Keratinocyte (primary cell): Measurements from ENCODE around the gene RASSF6. TPM values are rescaled to one million over a fixed set of nuclear protein-coding genes. Genes with fewer than 3 reads are reported as not detected.

Experiments used
- DNase-seq: peaks from one replicate; pipeline ENCODE4 v3.0.0-alpha.2; 2011; ENCODE audit warnings: low read depth, missing footprints, low spot score
- FAIRE-seq: peaks from 2 replicates; lab custom pipeline; 2011; peaks lifted over from hg19 to GRCh38; lab: Jason Lieb, UNC
- H2AFZ ChIP-seq: 2 replicates; pipeline ENCODE4 v1.6.0; 2012; ENCODE audit warnings: low read length, control low read depth, inconsistent platforms; ENCODE audit not compliant: control insufficient read depth
- H3K27ac ChIP-seq: 2 replicates; pipeline ENCODE4 v1.5.1; 2011; ENCODE audit warnings: low read length; ENCODE audit not compliant: control insufficient read depth, insufficient read depth
- H3K27me3 ChIP-seq: 3 replicates; pipeline ENCODE4 v1.6.0; 2011; ENCODE audit warnings: low read length; ENCODE audit not compliant: control insufficient read depth, insufficient read depth; ENCODE audit errors: extremely low read depth
- H3K36me3 ChIP-seq, 2 experiments: 2 replicates in 1 of 2; 3 replicates in 1 of 2; pipeline ENCODE4 v1.5.1; 2011; ENCODE audit warnings: low read length in 2 of 2, mild to moderate bottlenecking in 1 of 2; ENCODE audit not compliant: control insufficient read depth in 2 of 2, insufficient read depth in 2 of 2; ENCODE audit errors: extremely low read depth in 1 of 2
- H3K4me1 ChIP-seq: 3 replicates; pipeline ENCODE4 v1.5.1; 2011; ENCODE audit warnings: low read length; ENCODE audit not compliant: control insufficient read depth, insufficient read depth; ENCODE audit errors: extremely low read depth
- H3K4me2 ChIP-seq: 3 replicates; pipeline ENCODE4 v1.6.0; 2011; ENCODE audit warnings: low read depth, low read length; ENCODE audit not compliant: control insufficient read depth, insufficient read depth; ENCODE audit errors: extremely low read depth
- H3K4me3 ChIP-seq, 3 experiments: fragments of 200-600 bp in 1 of 3; sonication (generic) in 1 of 3; 2 replicates in 2 of 3; 3 replicates in 1 of 3; pipeline ENCODE4 v1.5.1; 2011 to 2016; ENCODE audit warnings: low read length in 3 of 3, mild to moderate bottlenecking in 3 of 3, control low read depth in 2 of 3, inconsistent platforms in 1 of 3, low read depth in 1 of 3, mixed read lengths in 1 of 3, mixed run types in 1 of 3, moderate library complexity in 1 of 3; ENCODE audit not compliant: control insufficient read depth in 2 of 3, insufficient read depth in 2 of 3; ENCODE audit errors: extremely low read depth in 1 of 3
- H3K79me2 ChIP-seq: 2 replicates; pipeline ENCODE4 v1.6.0; 2012; ENCODE audit warnings: low read length; ENCODE audit not compliant: control insufficient read depth, insufficient read depth
- H3K9ac ChIP-seq: 3 replicates; pipeline ENCODE4 v1.6.0; 2011; ENCODE audit warnings: low read length; ENCODE audit not compliant: control insufficient read depth, insufficient read depth; ENCODE audit errors: extremely low read depth
- H3K9me1 ChIP-seq: 3 replicates; pipeline ENCODE4 v1.6.0; 2011; ENCODE audit warnings: low read length; ENCODE audit not compliant: control insufficient read depth, insufficient read depth; ENCODE audit errors: extremely low read depth
- H3K9me3 ChIP-seq: 2 replicates; pipeline ENCODE4 v1.5.1; 2012; ENCODE audit warnings: low read depth, low read length; ENCODE audit not compliant: control insufficient read depth
- H4K20me1 ChIP-seq: 3 replicates; pipeline ENCODE4 v1.6.0; 2011; ENCODE audit warnings: low read length; ENCODE audit not compliant: control insufficient read depth, insufficient read depth; ENCODE audit errors: extremely low read depth
- EZH2 ChIP-seq: IDR thresholded peaks from one replicate; pipeline ENCODE4 v1.6.1; 2012; ENCODE audit warnings: inconsistent platforms, mild to moderate bottlenecking, low read length, moderate library complexity
- dilution Hi-C: fragments of 300-500 bp; cut with MboI; formaldehyde crosslinking; loops from one replicate; pipeline ENCODE4 v1.7.0; 2020; ENCODE audit warnings: low sequenced_read_pairs; ENCODE audit not compliant: extremely low pct_ligation_motif_present
- polyA plus RNA-seq, 5 experiments: library from polyadenylated mRNA; depleted of rRNA in 3 of 5; stranded (reverse) in 3 of 5; stranded (forward) in 1 of 5; unstranded in 1 of 5; fragments of >200 nt; gene quantifications; 1 replicate in 1 of 5; 2 replicates in 3 of 5; 3 replicates in 1 of 5; pipeline versions ENCODE4 v1.2.1 to v1.2.3, GENCODE V29; 2011 to 2012; ENCODE audit warnings: missing spikeins in 2 of 5, low read depth in 1 of 5, low replicate concordance in 1 of 5
- TF ChIP-seq, protein P1 (sequence below), 3 experiments: IDR thresholded peaks in 1 of 3; conservative IDR thresholded peaks in 1 of 3; optimal IDR thresholded peaks in 1 of 3; 2 replicates in 2 of 3; 3 replicates in 1 of 3; pipeline versions ENCODE3 to v1.5.1; 2011; ENCODE audit warnings: low read length in 3 of 3, mild to moderate bottlenecking in 3 of 3, moderate library complexity in 2 of 3, control low read depth in 1 of 3, inconsistent platforms in 1 of 3; ENCODE audit not compliant: insufficient read depth in 2 of 3; ENCODE audit errors: extremely low read depth in 1 of 3

Gene RASSF6
- polyA plus RNA-seq, 1 donor (not counting 4 experiments of a cell fraction or from before 2014, with no cell fraction given) = 4.4 TPM

DNA sequence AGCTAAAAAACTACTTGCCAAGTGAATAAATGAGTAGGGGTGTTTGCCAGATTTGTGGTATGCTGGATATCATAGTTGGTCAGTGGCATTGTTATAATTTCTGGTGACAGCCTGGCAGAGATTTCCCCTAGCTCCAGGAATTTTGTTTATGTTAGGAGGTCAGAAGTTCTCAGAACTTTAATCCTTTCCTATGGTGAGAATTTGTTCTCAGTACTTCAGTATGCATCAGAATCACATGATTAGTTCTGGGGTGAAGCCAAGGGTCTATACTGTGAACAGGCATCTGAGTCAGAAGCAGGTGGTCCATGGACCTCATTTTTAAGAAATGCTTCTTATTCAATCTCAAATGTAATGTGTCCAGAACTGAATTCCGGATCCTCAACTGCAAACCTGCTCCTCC, 10.5 kb downstream of the RASSF6 start:
- peak overlapping the region; percentile 25 for H3K9ac ChIP-seq
- H3K4me2 ChIP-seq = peak overlapping the region; percentile 63
- no peaks in the 10 kb centered on the region for H3K79me2 ChIP-seq

DNA sequence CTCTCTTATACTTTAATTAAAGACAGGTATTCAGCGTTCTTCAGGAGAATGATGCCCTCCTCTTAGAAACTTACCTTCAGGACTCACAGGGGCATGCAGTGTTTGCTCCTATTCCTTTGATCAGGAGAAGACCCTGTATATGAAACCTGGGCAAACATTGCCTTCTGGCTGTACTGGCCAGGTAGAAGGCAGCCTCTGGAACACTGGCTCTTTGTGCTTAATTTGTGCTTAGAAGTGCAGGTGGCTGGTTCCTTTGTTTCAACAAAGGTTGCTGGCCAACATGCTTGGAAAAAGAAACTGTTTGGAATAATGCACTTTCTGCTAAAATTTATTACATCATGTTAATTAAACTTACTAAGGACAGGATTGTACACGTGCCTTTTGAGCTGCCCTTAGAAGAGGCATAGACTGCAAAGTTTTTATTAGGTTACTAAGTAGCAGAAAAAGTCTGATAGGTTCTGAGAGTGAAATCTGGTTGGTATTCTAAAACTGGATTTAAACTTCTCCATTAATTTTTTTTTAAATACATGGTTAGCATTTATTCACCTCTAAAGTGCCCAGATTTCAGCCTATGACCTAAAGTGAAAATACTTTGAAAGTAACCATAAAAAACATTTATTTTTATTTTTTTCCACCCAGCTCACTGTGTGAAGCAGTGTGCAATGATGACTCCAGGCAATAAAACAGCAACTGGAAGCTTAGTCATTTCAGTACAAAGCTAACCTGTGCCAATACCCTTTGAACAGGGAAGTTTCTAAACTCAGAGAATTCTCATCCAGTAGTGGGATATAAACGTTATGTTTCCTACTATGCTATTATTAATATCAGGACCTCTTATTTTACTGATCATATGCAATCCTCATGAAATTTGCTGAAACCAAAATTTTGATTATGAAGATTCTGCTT, 11.3 kb downstream of the RASSF6 start:
- Histone ChIP-seq H4K20me1 (no peaks in the 10 kb centered on the region), H3K4me3 (no peak overlapping the region), H3K9me1 (no peaks in the 10 kb centered on the region), H3K9me3 (no peaks in the 10 kb centered on the region), H3K79me2 (no peaks in the 10 kb centered on the region), H3K27me3 (no peaks in the 10 kb centered on the region), H3K36me3 (peaks cover 0 to 3% of the 10 kb centered on the region in 2 experiments), H3K9ac (peak overlapping the region; percentile 25), H3K4me2 (peak overlapping the region; percentile 63), H2AFZ (no peak overlapping the region), H3K4me1 (peaks cover 52% of the 10 kb centered on the region), H3K27ac (peak overlapping the region; percentile 73)
- DNase-seq (no peak), FAIRE-seq (peak; percentile 73)
- TF ChIP-seq, protein P1, sequence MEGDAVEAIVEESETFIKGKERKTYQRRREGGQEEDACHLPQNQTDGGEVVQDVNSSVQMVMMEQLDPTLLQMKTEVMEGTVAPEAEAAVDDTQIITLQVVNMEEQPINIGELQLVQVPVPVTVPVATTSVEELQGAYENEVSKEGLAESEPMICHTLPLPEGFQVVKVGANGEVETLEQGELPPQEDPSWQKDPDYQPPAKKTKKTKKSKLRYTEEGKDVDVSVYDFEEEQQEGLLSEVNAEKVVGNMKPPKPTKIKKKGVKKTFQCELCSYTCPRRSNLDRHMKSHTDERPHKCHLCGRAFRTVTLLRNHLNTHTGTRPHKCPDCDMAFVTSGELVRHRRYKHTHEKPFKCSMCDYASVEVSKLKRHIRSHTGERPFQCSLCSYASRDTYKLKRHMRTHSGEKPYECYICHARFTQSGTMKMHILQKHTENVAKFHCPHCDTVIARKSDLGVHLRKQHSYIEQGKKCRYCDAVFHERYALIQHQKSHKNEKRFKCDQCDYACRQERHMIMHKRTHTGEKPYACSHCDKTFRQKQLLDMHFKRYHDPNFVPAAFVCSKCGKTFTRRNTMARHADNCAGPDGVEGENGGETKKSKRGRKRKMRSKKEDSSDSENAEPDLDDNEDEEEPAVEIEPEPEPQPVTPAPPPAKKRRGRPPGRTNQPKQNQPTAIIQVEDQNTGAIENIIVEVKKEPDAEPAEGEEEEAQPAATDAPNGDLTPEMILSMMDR (optimal IDR thresholded peaks at IDR 0.05 in 1 of 3, IDR thresholded peaks at IDR 0.05 in 1 of 3, conservative IDR thresholded peaks at IDR 0.05 in 1 of 3; ENCODE audit: extremely low read depth in 1 of 3, insufficient read depth in 2 of 3, low read length in 3 of 3) = no peak
- no peak for TF ChIP-seq EZH2
- dilution Hi-C loops = no loop called here

More for the DNA sequence above, 10.5 kb downstream of the RASSF6 start:
- Histone ChIP-seq H3K27ac (peak overlapping the region; percentile 73), H3K4me3 (no peak overlapping the region), H4K20me1 (no peaks in the 10 kb centered on the region), H3K36me3 (peaks cover 0 to 3% of the 10 kb centered on the region in 2 experiments), H2AFZ (no peak overlapping the region), H3K9me3 (no peaks in the 10 kb centered on the region), H3K9me1 (no peaks in the 10 kb centered on the region), H3K4me1 (peaks cover 52% of the 10 kb centered on the region), H3K27me3 (no peaks in the 10 kb centered on the region)
- FAIRE-seq (no peak), DNase-seq (no peak)
- no peak for TF ChIP-seq EZH2
- TF ChIP-seq, protein P1 (optimal IDR thresholded peaks at IDR 0.05 in 1 of 3, IDR thresholded peaks at IDR 0.05 in 1 of 3, conservative IDR thresholded peaks at IDR 0.05 in 1 of 3; ENCODE audit: extremely low read depth in 1 of 3, insufficient read depth in 2 of 3, low read length in 3 of 3) = no peak
- dilution Hi-C loops = no loop called here
